ENCODE results near the gene MYOG. TPM values are rescaled to one million over a fixed set of nuclear protein-coding genes. Genes with fewer than 3 reads are reported as not detected.

The MYOG gene
- total RNA-seq, 5 donors from 2014 or later (not counting 1 experiment from before 2014, with no cell fraction given) = not detected

- Mint-ChIP-seq H3K36me3 (no peaks in the 10 kb centered on the region), H3K9me3 (no peaks in the 10 kb centered on the region), H3K4me1 (peaks cover 0 to 2% (median 0%) of the 10 kb centered on the region in 3 donors), H3K4me3 (no peak overlapping the region), H3K27me3 (peaks cover 1 to 5% of the 10 kb centered on the region in 2 donors), H3K27ac (no peak overlapping the region)
- Histone ChIP-seq H3K4me3 (ENCODE audit: control insufficient read depth in 1 of 2, extremely low read depth in 1 of 2, low read length in 1 of 2) (no peak overlapping the region), H3K27ac (ENCODE audit: low read length) (no peak overlapping the region), H3K36me3 (ENCODE audit: control insufficient read depth in 2 of 2, extremely low read depth in 1 of 2, insufficient read depth in 1 of 2, low read length in 1 of 2) (no peaks in the 10 kb centered on the region), H3K4me1 (ENCODE audit: control insufficient read depth in 1 of 2, extremely low read depth in 1 of 2, insufficient read depth in 2 of 2, low read length in 2 of 2) (no peaks in the 10 kb centered on the region), H3K27me3 (replicated peaks in 1 of 2; ENCODE audit: control insufficient read depth in 2 of 2, extremely low read depth in 1 of 2, insufficient read depth in 2 of 2, low read length in 1 of 2) (peaks cover 0 to 8% of the 10 kb centered on the region in 2 experiments), H3K9me3 (no peaks in the 10 kb centered on the region)
- WGBS (ENCODE audit: insufficient coverage) = 86% methylated on average over 2 of the region's 2 CpGs
- POLR2A ChIA-PET = no interaction called here
- ATAC-seq (replicated peaks in 1 of 4) (no peak), DNase-seq (no peak)
- CTCF ChIA-PET = interaction anchor here in 1 of 2 donors (0.7 kb wide), 1 partner anchor 17 kb away, joined by 4 read pairs; no protein-coding TSS in a partner anchor
Measured at GRCh38 chr1:203065986-203066385, 19.8 kb downstream of the MYOG start.

- ATAC-seq (replicated peaks in 1 of 4) = no peak
- Histone ChIP-seq H3K27ac (ENCODE audit: low read length) (no peak overlapping the region), H3K4me3 (ENCODE audit: control insufficient read depth in 1 of 2, extremely low read depth in 1 of 2, low read length in 1 of 2) (no peak overlapping the region), H3K36me3 (ENCODE audit: control insufficient read depth in 2 of 2, extremely low read depth in 1 of 2, insufficient read depth in 1 of 2, low read length in 1 of 2) (no peaks in the 10 kb centered on the region), H3K9me3 (no peaks in the 10 kb centered on the region), H3K4me1 (ENCODE audit: control insufficient read depth in 1 of 2, extremely low read depth in 1 of 2, insufficient read depth in 2 of 2, low read length in 2 of 2) (no peaks in the 10 kb centered on the region), H3K27me3 (replicated peaks in 1 of 2; ENCODE audit: control insufficient read depth in 2 of 2, extremely low read depth in 1 of 2, insufficient read depth in 2 of 2, low read length in 1 of 2) (peaks cover 0 to 12% of the 10 kb centered on the region in 2 experiments)
- Mint-ChIP-seq H3K36me3 (no peaks in the 10 kb centered on the region), H3K27me3 (peaks cover 6 to 7% of the 10 kb centered on the region in 2 donors), H3K9me3 (no peaks in the 10 kb centered on the region), H3K4me3 (no peak overlapping the region), H3K27ac (no peak overlapping the region), H3K4me1 (peaks cover 0 to 2% (median 0%) of the 10 kb centered on the region in 3 donors)
- ChIA-PET CTCF (interaction anchor here in 1 of 2 donors (0.7 kb wide), 1 partner anchor 16 kb away, joined by 4 read pairs; no protein-coding TSS in a partner anchor), POLR2A (no interaction called here)
- DNase-seq = no peak
- 89% methylated on average over 1 of the region's 7 CpGs for WGBS (ENCODE audit: insufficient coverage)
Measured at GRCh38 chr1:203065191-203065590, 20.6 kb downstream of the MYOG start.

- peaks cover 6% of the 10 kb centered on the region in 2 donors for H3K27me3 Mint-ChIP-seq
- H3K9me3 Mint-ChIP-seq = no peaks in the 10 kb centered on the region
- Histone ChIP-seq H3K36me3 (ENCODE audit: control insufficient read depth in 2 of 2, extremely low read depth in 1 of 2, insufficient read depth in 1 of 2, low read length in 1 of 2) (no peaks in the 10 kb centered on the region), H3K4me3 (ENCODE audit: control insufficient read depth in 1 of 2, extremely low read depth in 1 of 2, low read length in 1 of 2) (no peak overlapping the region), H3K9me3 (no peaks in the 10 kb centered on the region), H3K27ac (ENCODE audit: low read length) (no peak overlapping the region), H3K27me3 (replicated peaks in 1 of 2; ENCODE audit: control insufficient read depth in 2 of 2, extremely low read depth in 1 of 2, insufficient read depth in 2 of 2, low read length in 1 of 2) (peaks cover 0 to 23% of the 10 kb centered on the region in 2 experiments), H3K4me1 (ENCODE audit: control insufficient read depth in 1 of 2, extremely low read depth in 1 of 2, insufficient read depth in 2 of 2, low read length in 2 of 2) (no peaks in the 10 kb centered on the region)
- H3K27ac Mint-ChIP-seq = no peak overlapping the region
- ChIA-PET CTCF (no interaction called here), POLR2A (no interaction called here)
- no peak for DNase-seq
- H3K36me3 Mint-ChIP-seq = no peaks in the 10 kb centered on the region
- peaks cover 0 to 2% (median 0%) of the 10 kb centered on the region in 3 donors for H3K4me1 Mint-ChIP-seq
- no peak overlapping the region for H3K4me3 Mint-ChIP-seq
- 29% methylated on average over 3 of the region's 8 CpGs for WGBS (ENCODE audit: insufficient coverage)
- no peak for ATAC-seq (replicated peaks in 1 of 4)
Measured at GRCh38 chr1:203063287-203063686, 22.5 kb downstream of the MYOG start.

- Mint-ChIP-seq H3K4me3 (no peak overlapping the region), H3K4me1 (peaks cover 0 to 2% (median 0%) of the 10 kb centered on the region in 3 donors), H3K27me3 (peaks cover 10 to 15% of the 10 kb centered on the region in 2 donors), H3K36me3 (no peaks in the 10 kb centered on the region), H3K9me3 (no peaks in the 10 kb centered on the region), H3K27ac (no peak overlapping the region)
- Histone ChIP-seq H3K36me3 (ENCODE audit: control insufficient read depth in 2 of 2, extremely low read depth in 1 of 2, insufficient read depth in 1 of 2, low read length in 1 of 2) (no peaks in the 10 kb centered on the region), H3K27ac (ENCODE audit: low read length) (no peak overlapping the region), H3K27me3 (replicated peaks in 1 of 2; ENCODE audit: control insufficient read depth in 2 of 2, extremely low read depth in 1 of 2, insufficient read depth in 2 of 2, low read length in 1 of 2) (peaks cover 0 to 32% of the 10 kb centered on the region in 2 experiments), H3K4me1 (ENCODE audit: control insufficient read depth in 1 of 2, extremely low read depth in 1 of 2, insufficient read depth in 2 of 2, low read length in 2 of 2) (no peaks in the 10 kb centered on the region), H3K9me3 (no peaks in the 10 kb centered on the region), H3K4me3 (ENCODE audit: control insufficient read depth in 1 of 2, extremely low read depth in 1 of 2, low read length in 1 of 2) (no peak overlapping the region)
- POLR2A ChIA-PET = no interaction called here
- CTCF ChIA-PET = no interaction called here
- WGBS (ENCODE audit: insufficient coverage) = 99% methylated on average over 11 of the region's 11 CpGs
- DNase-seq (no peak), ATAC-seq (replicated peaks in 1 of 4) (no peak)
Measured at GRCh38 chr1:203060115-203060514, 25.7 kb downstream of the MYOG start.

GRCh38 chr1:203059485-203059884, 26.3 kb downstream of the MYOG start:
- no peak overlapping the region for H3K27ac ChIP-seq (ENCODE audit: low read length)
- DNase-seq (no peak), ATAC-seq (replicated peaks in 1 of 4) (no peak)
- Mint-ChIP-seq H3K9me3 (no peaks in the 10 kb centered on the region), H3K4me3 (no peak overlapping the region), H3K36me3 (no peaks in the 10 kb centered on the region), H3K4me1 (peaks cover 0 to 2% (median 0%) of the 10 kb centered on the region in 3 donors), H3K27me3 (peaks cover 10 to 15% of the 10 kb centered on the region in 2 donors), H3K27ac (no peak overlapping the region)
- CTCF ChIA-PET = interaction anchor here in 1 of 2 donors (0.6 kb wide), 1 partner anchor 1061 kb away, joined by 3 read pairs; no protein-coding TSS in a partner anchor
- 57% methylated on average over 1 of the region's 2 CpGs for WGBS (ENCODE audit: insufficient coverage)
- no peaks in the 10 kb centered on the region for H3K4me1 ChIP-seq (ENCODE audit: control insufficient read depth in 1 of 2, extremely low read depth in 1 of 2, insufficient read depth in 2 of 2, low read length in 2 of 2)
- peaks cover 0 to 32% of the 10 kb centered on the region in 2 experiments for H3K27me3 ChIP-seq (replicated peaks in 1 of 2; ENCODE audit: control insufficient read depth in 2 of 2, extremely low read depth in 1 of 2, insufficient read depth in 2 of 2, low read length in 1 of 2)
- no peak overlapping the region for H3K4me3 ChIP-seq (ENCODE audit: control insufficient read depth in 1 of 2, extremely low read depth in 1 of 2, low read length in 1 of 2)
- no peaks in the 10 kb centered on the region for H3K36me3 ChIP-seq (ENCODE audit: control insufficient read depth in 2 of 2, extremely low read depth in 1 of 2, insufficient read depth in 1 of 2, low read length in 1 of 2)
- no peaks in the 10 kb centered on the region for H3K9me3 ChIP-seq
- POLR2A ChIA-PET = no interaction called here

- Histone ChIP-seq H3K27me3 (replicated peaks in 1 of 2; ENCODE audit: control insufficient read depth in 2 of 2, extremely low read depth in 1 of 2, insufficient read depth in 2 of 2, low read length in 1 of 2) (peaks cover 0 to 34% of the 10 kb centered on the region in 2 experiments), H3K36me3 (ENCODE audit: control insufficient read depth in 2 of 2, extremely low read depth in 1 of 2, insufficient read depth in 1 of 2, low read length in 1 of 2) (no peaks in the 10 kb centered on the region), H3K9me3 (no peaks in the 10 kb centered on the region), H3K4me1 (ENCODE audit: control insufficient read depth in 1 of 2, extremely low read depth in 1 of 2, insufficient read depth in 2 of 2, low read length in 2 of 2) (no peaks in the 10 kb centered on the region), H3K27ac (ENCODE audit: low read length) (no peak overlapping the region), H3K4me3 (ENCODE audit: control insufficient read depth in 1 of 2, extremely low read depth in 1 of 2, low read length in 1 of 2) (no peak overlapping the region)
- no peak overlapping the region for H3K4me3 Mint-ChIP-seq
- peaks cover 0 to 2% (median 0%) of the 10 kb centered on the region in 3 donors for H3K4me1 Mint-ChIP-seq
- no peak overlapping the region for H3K27ac Mint-ChIP-seq
- no peaks in the 10 kb centered on the region for H3K36me3 Mint-ChIP-seq
- 57% methylated on average over 1 of the region's 1 CpG for WGBS (ENCODE audit: insufficient coverage)
- peaks cover 10 to 15% of the 10 kb centered on the region in 2 donors for H3K27me3 Mint-ChIP-seq
- ATAC-seq (replicated peaks in 1 of 4) = no peak
- ChIA-PET POLR2A (no interaction called here), CTCF (no interaction called here)
- no peaks in the 10 kb centered on the region for H3K9me3 Mint-ChIP-seq
- DNase-seq = no peak
Measured at GRCh38 chr1:203058676-203058935, 27.2 kb downstream of the MYOG start.

Measured in T-cell (primary cell).